AG09309 (cell line): Measurements from ENCODE around the gene FBN2.

ENCODE experiments used
- DNase-seq: peaks from one replicate; pipeline ENCODE4 v3.0.0-alpha.2; 2010; ENCODE audit warnings: low read depth
- H3K4me3 ChIP-seq: 2 replicates; pipeline ENCODE4 v1.5.1; 2011; ENCODE audit warnings: mild to moderate bottlenecking, low read depth, low read length, moderate library complexity; ENCODE audit not compliant: control insufficient read depth
- TF ChIP-seq, protein P1 (sequence below): IDR thresholded peaks from 2 replicates; pipeline ENCODE4 v1.5.1; 2011; ENCODE audit warnings: mild to moderate bottlenecking, low read depth, low read length, inconsistent platforms; ENCODE audit not compliant: insufficient read depth, control insufficient read depth; ENCODE audit errors: missing control alignments

FBN2 gene

DNA sequence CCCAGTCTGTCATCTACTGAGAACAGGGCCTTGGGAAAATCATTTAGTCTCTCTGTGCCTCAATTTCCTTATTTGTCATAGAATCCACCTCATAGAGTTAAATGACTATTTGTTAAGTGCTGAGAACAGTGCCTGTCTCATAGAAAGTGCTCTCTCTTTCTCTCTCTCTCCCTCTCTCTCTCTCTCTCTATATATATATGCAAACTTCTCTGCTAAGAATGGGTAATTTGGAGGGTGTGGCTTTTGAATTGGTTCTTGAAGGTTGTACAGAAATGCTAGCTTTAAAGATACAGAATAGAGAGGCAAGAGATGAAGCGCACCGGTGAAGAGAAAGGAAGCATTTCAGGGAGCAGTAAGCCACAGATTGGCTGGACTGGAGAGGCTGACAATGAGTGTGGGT lies 197.4 kb downstream of the FBN2 start:
- H3K4me3 ChIP-seq = no peak overlapping the region
- DNase-seq = no peak
- TF ChIP-seq, protein P1, sequence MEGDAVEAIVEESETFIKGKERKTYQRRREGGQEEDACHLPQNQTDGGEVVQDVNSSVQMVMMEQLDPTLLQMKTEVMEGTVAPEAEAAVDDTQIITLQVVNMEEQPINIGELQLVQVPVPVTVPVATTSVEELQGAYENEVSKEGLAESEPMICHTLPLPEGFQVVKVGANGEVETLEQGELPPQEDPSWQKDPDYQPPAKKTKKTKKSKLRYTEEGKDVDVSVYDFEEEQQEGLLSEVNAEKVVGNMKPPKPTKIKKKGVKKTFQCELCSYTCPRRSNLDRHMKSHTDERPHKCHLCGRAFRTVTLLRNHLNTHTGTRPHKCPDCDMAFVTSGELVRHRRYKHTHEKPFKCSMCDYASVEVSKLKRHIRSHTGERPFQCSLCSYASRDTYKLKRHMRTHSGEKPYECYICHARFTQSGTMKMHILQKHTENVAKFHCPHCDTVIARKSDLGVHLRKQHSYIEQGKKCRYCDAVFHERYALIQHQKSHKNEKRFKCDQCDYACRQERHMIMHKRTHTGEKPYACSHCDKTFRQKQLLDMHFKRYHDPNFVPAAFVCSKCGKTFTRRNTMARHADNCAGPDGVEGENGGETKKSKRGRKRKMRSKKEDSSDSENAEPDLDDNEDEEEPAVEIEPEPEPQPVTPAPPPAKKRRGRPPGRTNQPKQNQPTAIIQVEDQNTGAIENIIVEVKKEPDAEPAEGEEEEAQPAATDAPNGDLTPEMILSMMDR = no peak

DNA sequence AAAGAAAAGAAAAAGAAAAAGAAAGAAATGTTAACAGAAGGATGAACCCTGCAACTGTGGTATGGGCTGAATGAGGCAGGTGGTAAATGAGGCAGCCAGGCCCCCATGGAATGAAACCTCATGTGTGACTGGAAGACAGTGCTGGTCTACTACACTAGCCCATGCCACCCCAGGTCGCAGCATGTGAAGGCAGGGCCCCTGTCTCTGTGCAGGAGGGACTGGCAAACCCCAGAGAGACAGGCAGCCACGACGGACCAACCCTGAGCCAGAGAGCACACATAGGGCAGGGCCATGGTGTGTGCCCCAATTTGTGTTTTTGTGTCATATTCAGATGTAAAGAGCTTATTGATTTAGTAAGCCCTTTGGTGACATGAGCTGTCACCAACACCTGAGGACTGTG lies 198.5 kb downstream of the FBN2 start:
- H3K4me3 ChIP-seq = no peak overlapping the region
- no peak for DNase-seq
- TF ChIP-seq, protein P1 = no peak

DNA sequence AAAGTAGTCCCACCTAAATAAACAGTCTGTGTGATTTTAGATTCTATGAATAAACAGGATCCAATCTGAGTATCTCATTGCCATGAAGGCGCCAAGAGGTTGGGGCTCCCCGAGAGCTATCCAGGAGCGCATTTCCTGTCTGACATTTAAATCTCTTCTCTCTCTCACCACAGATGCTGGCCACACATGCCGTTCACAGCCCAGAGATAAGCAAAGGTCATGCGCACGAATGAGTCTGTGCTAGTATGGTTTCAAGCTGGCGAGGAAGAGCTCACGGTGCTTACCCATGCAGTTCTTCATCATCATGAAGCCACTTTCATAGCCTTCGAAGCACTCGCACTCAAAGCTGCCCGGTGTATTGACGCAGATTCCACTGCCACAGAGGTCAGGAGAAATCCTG lies 199.4 kb downstream of the FBN2 start:
- no peak overlapping the region for H3K4me3 ChIP-seq
- no peak for DNase-seq
- TF ChIP-seq, protein P1 = no peak

DNA sequence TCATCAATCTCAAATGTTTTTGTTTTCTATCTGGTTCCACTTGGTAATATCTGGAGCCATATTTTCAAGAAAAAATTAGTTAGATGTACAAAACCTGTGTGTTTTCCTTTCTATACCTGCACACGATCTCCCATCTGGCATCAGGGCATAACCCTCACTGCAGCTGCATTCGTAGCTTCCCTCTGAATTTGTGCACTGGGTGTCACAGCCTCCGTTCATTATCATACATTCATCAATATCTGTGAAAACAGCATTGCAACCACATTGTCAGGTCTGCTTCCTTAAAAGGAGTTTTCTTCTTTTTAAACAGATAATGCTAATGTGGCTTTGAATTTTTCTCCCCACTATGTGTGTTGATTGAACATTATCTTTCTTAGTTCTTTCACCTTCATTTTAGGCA lies 202.7 kb downstream of the FBN2 start:
- TF ChIP-seq, protein P1 = no peak
- no peak overlapping the region for H3K4me3 ChIP-seq
- no peak for DNase-seq

DNA sequence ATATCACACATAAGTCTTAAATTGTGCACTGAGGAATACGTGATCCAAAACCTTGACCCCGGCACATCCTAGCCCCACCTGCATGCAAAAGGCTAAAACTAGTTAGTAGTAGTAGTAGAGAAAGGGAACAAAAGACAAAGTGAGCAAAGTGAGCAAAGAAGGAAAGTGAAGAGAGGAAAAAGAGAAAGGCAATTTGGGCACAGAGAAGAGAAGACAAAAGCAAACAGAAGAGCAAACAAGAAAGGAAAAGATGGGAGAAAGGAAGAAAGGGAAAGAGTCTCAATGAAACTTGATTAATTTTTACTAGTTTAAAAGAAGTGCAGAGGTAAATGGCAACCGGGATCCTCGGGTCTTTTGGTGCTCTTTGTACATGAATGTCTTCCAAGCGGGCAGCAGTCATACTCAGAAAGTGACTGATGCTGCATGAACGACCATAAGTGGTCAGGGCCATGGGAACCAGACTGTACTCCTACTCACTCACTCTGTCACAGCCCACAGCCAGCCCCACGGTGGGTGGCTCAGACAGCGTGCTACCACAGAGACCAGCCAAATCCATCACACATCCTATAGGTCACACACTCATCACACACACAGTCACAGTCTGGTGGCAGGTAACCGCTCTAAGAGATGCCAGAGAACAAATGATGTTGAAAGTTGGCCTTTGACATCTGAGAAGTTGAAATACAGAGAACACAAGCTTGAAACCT lies 203.9 kb downstream of the FBN2 start:
- no peak for DNase-seq
- no peak overlapping the region for H3K4me3 ChIP-seq
- TF ChIP-seq, protein P1 = no peak

DNA sequence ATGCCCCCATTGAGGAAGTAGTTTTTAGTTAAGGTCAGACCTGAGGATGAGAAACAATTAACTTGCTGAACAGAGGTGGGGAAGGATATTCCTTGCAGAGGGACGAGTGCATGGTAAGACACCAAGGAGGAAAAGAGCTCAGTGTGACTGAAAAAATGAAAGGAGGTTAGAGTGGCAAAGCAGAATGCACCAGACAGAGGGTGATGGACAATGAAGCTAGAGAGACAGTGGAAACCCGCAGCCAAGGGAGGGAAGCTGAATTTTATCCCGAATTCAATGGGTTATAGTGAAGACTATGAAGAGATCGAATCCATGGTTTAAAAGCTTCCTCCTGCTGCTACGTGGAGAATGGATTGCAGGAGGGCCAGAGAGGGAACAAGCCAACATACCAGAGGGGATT lies 206.8 kb downstream of the FBN2 start:
- DNase-seq = no peak
- TF ChIP-seq, protein P1 = no peak
- H3K4me3 ChIP-seq = no peak overlapping the region

DNA sequence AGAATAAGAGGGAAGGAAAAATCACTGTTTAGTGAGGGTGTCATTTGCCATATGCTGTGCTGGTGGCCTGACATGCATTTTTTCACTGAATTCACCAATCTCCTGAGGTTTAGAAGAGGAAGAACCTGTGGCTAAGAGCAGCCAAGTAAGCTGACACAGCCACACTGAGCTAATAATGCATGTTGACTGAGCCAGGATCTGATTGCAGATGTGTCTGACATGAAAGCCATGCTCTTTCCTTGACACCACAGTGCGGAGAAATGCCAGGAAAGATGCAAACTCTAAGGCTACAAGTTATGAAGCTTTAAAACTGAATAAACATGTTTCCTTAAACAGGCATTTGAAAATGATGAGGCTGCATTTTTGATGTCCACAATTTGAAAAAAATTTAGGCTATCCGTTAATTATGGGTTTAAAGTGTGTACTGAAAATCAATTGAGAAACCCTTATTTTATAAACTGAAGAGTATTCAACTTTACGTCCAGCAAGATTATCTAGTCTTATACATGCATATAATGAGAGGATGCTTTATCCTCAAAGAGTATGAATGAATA lies 208.6 kb downstream of the FBN2 start:
- no peak for DNase-seq

More for the DNA sequence above, 208.6 kb downstream of the FBN2 start:
- H3K4me3 ChIP-seq = no peak overlapping the region
- TF ChIP-seq, protein P1 = no peak
